Superior temporal gyrus (tissue), 1 donor: ENCODE measurements around the gene ITPK1.

Source experiments
- DNase-seq: peaks from one replicate; pipeline ENCODE4 v3.0.0-alpha.2; 2016; ENCODE audit errors: extremely low spot score

ITPK1 gene

GRCh38 chr14:92938235-92938875 is 177.4 kb downstream of the ITPK1 start:
- DNase-seq: no peak

- DNase-seq: no peak
These were observed 178.4 kb downstream of the ITPK1 start for GRCh38 chr14:92937051-92937937.

GRCh38 chr14:92936085-92936484 is 179.6 kb downstream of the ITPK1 start:
- no peak for DNase-seq

- DNase-seq: no peak
These were observed 180.3 kb downstream of the ITPK1 start for GRCh38 chr14:92935446-92935845.

GRCh38 chr14:92934196-92935085 is 181.3 kb downstream of the ITPK1 start:
- no peak for DNase-seq

GRCh38 chr14:92933481-92933880 is 182.2 kb downstream of the ITPK1 start:
- no peak for DNase-seq

GRCh38 chr14:92932448-92933395 is 183.0 kb downstream of the ITPK1 start:
- DNase-seq: no peak

GRCh38 chr14:92931681-92932447 is 183.9 kb downstream of the ITPK1 start:
- DNase-seq: no peak

GRCh38 chr14:92930737-92931602 is 184.8 kb downstream of the ITPK1 start:
- no peak for DNase-seq

GRCh38 chr14:92929689-92930608 is 185.8 kb downstream of the ITPK1 start:
- no peak for DNase-seq

- no peak for DNase-seq
These were observed 186.6 kb downstream of the ITPK1 start for GRCh38 chr14:92928961-92929688.

GRCh38 chr14:92928258-92928629 is 187.5 kb downstream of the ITPK1 start:
- no peak for DNase-seq

GRCh38 chr14:92927349-92928257 is 188.1 kb downstream of the ITPK1 start:
- no peak for DNase-seq

- no peak for DNase-seq
These were observed 188.8 kb downstream of the ITPK1 start for GRCh38 chr14:92926931-92927330.

GRCh38 chr14:92926180-92926845 is 189.4 kb downstream of the ITPK1 start:
- no peak for DNase-seq

GRCh38 chr14:92925446-92925845 is 190.3 kb downstream of the ITPK1 start:
- no peak for DNase-seq
